ENCODE measurements around the gene GCNT3. TPM values are rescaled to one million over a fixed set of nuclear protein-coding genes. Genes with fewer than 3 reads are reported as not detected.
"Not testable (repeated sequence)": the region's sequence is repeated elsewhere in the genome, so short reads cannot be mapped to it uniquely, and the experiment has no call there.

GCNT3 gene
- total RNA-seq, 1 donor from 2014 or later: not detected

DNA sequence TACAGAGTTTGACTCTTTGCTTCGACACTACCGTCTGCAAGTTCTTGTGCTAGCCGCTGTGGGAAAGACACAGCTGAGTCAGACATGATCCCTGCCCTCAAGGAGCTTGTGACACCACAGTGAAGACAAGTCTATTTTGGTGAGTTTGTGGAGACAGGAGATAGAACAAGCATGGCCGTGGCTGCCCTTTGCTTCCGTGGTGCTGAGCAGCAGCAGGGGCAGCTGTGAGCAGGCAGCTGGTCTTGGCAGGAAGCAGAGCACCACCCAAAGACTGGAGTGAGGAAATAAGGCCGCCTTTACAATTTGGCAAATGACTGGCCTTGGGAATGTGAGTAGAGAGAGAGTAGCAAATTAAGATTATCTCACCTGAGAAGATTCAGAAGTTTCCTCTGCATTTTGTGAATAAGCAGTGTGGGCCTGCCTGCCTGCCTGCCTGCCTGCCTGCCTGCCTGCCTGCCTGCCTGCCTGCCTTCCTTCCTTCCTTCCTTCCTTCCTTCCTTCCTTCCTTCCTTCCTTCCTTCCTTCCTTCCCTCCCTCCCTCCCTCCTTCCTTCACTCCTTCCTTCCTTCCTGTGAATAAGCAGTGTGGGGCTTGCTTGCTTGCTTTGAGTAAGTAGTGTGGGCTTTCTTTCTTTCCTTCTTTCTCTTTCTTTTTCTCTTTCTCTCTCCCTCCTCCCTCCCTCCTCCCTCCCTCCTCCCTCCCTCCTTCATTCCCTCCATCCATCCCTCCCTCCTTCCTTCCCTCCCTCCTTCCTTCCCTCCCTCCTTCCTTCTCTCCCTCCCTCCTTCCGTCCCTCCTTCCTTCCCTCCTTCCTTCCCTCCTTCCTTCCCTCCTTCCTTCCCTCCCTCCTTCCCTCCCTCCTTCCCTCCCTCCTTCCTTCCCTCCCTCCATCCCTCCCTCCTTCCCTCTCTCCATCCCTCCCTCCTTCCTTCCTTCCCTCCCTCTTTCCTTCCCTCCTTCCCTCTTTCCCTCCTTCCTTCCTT lies 1.6 kb upstream of the GCNT3 start:
- DNase-seq (ENCODE audit: low spot score): no peak
- intact Hi-C loops (cut with DNase I): loop anchor here (5.0 kb wide), 1 partner anchor 1812 kb away; no protein-coding TSS in a partner anchor

DNA sequence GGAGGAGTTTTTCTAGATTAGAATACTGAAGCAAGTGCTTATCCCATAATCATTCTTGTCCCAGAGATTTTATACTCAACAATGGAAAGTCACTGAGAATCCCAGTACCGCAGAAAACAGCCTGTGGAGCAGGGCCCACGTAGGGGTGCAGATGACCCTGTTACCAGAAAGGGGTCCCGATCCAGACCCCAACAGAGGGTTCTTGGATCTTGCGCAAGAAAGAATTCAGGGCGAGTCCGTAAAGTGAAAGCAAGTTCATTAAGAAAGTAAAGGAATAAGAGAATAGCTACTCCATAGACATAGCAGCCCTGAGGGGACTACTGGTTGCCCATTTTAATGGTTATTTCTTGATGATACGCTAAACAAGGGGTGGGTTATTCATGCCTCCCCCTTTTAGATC lies 2.6 kb downstream of the GCNT3 start:
- intact Hi-C loops (cut with DNase I): no loop called here
- no peak for DNase-seq (ENCODE audit: low spot score)
- ATAC-seq: no peak

More for the DNA sequence above, 1.6 kb upstream of the GCNT3 start:
- ATAC-seq: no peak

DNA sequence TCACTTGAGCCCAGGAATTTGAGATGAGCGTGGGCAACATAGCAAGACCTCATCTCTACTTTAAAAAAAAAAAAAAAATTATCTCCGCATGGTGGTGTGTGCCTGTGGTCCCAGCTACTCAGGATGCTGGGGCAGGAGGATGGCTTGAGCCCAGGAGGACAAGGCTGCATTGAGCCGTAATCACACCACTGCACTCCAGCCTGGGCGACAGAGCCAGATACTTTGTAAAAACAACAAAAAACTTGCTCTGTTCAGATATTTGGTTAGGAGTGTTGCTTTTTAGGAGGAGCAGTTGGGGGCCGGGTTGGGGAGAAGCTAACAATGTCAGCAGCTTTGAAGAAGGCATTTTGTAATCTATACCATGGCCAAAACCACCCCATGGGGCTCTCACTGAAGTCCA lies 4.1 kb downstream of the GCNT3 start:
- DNase-seq (ENCODE audit: low spot score): no peak
- intact Hi-C loops (cut with DNase I): no loop called here
- ATAC-seq: no peak

DNA sequence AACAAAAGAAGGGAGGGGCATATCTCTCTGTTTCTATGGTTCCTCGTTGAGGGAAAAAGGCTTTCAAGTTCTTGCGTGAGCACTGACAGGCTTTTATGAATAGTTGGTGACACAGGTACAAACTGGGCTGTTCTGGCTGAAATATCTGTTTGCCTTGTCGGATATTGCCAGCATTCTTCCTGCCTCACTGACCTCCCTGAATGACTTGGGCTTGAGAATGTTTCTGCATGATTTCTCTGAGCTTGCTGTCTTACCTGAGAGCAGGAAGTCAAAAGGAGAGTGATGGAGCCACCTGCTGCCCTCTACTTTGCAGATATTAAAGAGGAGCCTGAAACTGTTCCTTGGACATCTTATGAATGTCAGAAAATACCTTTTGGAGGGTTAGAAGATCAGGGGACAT lies 4.8 kb downstream of the GCNT3 start:
- intact Hi-C loops (cut with DNase I): no loop called here
- ATAC-seq (no peak), DNase-seq (ENCODE audit: low spot score) (no peak)

DNA sequence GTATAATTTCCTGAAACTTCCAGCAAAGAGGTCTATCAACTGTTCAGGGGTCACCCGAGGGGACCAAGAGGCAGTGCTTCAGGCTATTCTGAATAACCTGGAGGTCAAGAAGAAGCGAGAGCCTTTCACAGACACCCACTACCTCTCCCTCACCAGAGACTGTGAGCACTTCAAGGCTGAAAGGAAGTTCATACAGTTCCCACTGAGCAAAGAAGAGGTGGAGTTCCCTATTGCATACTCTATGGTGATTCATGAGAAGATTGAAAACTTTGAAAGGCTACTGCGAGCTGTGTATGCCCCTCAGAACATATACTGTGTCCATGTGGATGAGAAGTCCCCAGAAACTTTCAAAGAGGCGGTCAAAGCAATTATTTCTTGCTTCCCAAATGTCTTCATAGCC lies 6.8 kb downstream of the GCNT3 start:
- intact Hi-C loops (cut with DNase I): no loop called here
- DNase-seq (ENCODE audit: low spot score) (no peak), ATAC-seq (no peak)

DNA sequence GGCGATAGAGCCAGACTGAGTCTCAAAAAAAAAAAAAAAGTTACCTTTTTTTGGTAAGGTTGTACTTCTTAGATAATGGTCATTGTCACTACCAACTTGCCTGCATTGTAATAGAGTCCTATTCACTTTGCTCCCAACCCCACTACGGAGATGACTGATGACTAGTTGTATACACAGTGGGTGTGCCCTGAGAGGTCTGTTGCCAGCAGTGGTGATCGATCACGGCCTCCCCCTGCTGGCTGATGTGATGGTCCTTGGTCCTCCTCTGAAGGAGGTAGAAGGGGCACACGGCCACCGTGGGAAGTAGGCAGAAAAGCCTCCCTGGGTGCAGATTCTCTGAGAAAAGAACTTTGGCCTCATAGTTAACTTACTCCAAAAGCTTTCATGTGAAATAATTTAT lies 10.7 kb downstream of the GCNT3 start:
- intact Hi-C loops (cut with DNase I): no loop called here
- DNase-seq (ENCODE audit: low spot score) (no peak), ATAC-seq (no peak)

DNA sequence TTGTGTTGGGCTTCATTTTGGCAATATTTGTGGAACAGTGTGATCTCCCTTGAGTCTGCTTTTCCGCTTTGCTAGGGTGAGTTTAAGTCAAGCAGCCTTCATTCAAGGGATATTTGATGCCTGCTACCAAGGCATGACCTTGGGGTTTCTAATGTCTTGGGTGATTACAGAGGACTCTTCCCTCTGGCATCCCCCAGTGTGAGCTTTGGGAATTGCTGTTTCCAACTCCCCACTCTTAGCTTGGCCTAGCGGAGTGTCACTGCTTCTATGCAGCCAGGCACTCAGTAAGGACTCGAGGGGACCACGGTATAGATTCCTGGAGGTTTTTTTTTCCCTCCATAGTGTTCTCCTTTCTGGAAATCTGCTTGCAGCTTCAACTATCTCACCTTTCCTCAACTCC lies 21.1 kb downstream of the GCNT3 start:
- intact Hi-C loops (cut with DNase I): no loop called here
- DNase-seq (ENCODE audit: low spot score) (no peak), ATAC-seq (no peak)

DNA sequence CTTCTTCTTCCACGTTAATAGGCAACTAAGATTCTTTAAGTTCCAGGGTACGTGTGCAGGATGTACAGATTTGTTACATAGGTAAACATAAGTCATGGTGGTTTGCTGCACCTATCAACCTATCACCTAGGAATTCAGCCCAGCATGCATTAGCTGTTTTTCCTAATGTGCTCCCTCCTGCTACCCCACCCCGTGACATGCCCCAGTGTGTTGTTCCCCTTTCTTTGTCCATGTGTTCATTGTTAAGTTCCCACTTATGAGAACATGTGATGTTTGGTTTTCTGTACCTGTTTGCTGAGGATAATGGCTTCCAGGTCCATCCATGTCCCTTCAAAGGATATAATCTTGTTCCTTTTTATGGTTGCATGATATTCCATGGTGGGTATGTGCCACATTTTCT lies 24.6 kb downstream of the GCNT3 start:
- intact Hi-C loops (cut with DNase I): no loop called here
- ATAC-seq: no peak

DNA sequence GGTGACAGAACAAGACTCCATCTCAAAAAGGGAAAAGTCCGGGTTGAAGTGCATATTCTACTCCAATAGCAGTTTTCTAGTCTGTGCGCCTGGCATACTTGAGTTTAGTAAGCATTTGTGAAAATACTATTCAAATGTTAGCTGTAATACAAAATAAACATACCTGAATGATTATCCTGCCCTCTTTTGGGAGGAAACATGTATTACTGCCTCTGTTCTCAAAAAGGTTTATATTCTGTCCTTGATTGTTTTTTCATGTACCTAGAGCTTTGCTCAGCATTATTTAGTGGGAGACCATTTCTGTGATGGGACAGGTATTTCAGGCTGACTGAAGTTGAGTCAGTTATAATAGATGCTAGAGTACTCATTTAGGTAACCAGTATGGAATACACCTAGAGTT lies 25.9 kb downstream of the GCNT3 start:
- intact Hi-C loops (cut with DNase I); DNase-seq (ENCODE audit: low spot score); ATAC-seq: not testable (repeated sequence)

More for the DNA sequence above, 24.6 kb downstream of the GCNT3 start:
- no peak for DNase-seq (ENCODE audit: low spot score)

DNA sequence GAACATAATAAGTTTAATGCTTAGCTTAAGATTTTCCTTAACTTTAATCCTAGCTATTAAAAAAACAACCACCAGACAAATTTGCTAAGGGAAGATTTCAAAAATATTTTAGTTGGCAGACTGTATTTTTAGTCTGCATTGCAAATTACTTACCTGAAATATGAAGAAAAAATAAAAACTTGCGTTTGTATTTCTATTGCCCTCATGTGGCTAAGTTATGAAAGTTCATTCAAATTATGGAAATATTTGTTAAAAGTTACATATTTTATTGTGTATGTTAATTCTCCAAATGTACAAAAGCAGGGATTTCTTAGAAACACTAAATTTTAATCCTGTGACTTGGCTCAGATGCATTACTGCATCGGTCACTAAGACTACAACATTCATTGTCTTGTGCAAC lies 30.8 kb downstream of the GCNT3 start:
- intact Hi-C loops (cut with DNase I): no loop called here
- DNase-seq (ENCODE audit: low spot score) (no peak), ATAC-seq (no peak)

DNA sequence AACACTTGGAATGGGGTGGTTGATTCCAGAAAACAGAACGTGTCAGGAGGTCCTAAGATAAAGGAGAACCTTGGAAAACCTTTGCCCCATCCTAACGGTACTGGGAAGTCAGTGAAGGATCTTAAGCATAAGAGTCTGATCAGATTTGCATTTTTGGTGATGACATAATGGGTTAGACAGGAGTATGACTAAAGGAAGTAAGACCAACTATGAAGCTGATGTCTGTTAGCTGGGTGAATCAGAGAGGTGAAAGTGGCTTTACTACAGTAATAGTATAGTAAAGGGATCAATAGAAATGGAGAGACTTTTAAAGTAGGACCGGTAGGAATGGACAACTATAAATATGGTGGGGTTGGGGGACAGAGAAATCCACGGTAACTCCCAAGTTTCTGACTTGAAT lies 33.2 kb downstream of the GCNT3 start:
- intact Hi-C loops (cut with DNase I): no loop called here
- no peak for ATAC-seq
- DNase-seq (ENCODE audit: low spot score): no peak

DNA sequence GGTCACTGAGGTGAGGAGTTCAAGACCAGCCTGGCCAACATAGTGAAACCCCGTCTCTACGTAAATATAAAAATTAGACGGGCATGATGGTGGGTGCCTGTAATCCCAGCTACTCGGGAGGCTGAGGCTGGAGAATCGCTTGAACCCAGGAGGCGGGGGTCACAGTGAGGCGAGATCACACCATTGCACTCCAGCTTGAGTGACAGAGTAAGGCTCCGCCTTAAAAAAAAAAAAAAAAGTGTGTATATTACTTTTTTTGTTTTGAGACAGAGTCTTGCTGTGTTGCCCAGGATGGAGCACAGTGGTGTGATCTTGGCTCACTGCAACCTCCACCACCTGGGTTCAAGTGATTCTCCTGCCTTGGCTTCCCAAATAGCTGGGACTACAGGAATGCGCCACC lies 34.2 kb downstream of the GCNT3 start:
- DNase-seq (ENCODE audit: low spot score); intact Hi-C loops (cut with DNase I); ATAC-seq: not testable (repeated sequence)

DNA sequence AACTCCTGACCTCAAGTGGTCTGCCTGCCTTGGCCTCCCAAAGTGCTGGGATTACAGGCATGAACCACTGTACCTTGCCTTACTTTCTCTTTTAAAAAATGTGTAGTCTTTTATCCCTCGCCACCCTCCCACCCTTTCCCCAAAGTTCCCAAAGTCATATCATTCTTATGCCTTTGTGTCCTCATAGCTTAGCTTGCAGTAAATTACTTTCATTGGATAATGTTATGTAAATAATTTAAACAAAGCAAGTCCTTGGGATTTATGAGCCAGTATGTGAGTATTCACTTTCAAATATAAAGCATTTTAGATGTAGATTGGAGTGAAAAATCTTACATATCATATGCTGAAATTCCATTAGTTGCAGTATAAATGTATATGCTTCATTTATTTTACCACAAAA lies 34.7 kb downstream of the GCNT3 start:
- no peak for ATAC-seq
- intact Hi-C loops (cut with DNase I): no loop called here
- no peak for DNase-seq (ENCODE audit: low spot score)

DNA sequence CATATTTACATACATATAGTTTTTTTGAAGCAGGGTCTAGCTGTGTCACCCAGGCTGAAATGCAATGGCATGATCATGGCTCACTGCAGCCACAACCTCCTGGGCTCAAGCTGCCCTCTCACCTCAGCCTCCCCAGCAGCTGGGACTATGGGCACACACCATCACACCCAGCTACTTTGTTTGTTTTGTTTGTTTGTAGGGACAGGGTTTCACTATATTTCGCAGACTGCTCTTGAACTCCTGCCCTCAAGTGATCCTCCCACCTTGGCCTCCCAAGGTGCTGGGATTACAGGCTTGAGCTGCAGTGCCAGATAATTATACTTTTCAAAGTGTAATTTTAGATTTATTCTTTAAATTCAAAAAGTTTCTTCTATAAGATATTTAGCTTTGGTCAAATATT lies 35.5 kb downstream of the GCNT3 start:
- ATAC-seq (no peak), DNase-seq (ENCODE audit: low spot score) (no peak)
- intact Hi-C loops (cut with DNase I): no loop called here

DNA sequence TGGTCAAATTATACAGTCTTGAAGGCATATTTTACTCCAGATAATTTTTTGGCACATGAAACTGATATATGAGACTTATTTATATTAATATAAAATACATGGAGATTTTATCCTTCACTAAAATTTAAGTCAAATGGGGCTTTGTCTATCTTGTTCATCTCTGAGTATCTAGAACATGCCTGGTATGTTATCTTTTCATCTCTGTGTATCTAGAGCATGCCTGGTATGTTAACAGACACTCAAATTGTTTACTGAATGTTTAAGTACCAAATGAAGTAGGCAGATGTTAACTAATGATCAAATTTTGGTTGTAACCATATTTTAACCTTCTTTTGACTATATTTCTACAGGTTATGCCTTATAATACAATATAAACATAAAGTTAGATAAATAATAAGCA lies 38.0 kb downstream of the GCNT3 start:
- DNase-seq (ENCODE audit: low spot score): no peak
- intact Hi-C loops (cut with DNase I): no loop called here
- ATAC-seq: no peak

DNA sequence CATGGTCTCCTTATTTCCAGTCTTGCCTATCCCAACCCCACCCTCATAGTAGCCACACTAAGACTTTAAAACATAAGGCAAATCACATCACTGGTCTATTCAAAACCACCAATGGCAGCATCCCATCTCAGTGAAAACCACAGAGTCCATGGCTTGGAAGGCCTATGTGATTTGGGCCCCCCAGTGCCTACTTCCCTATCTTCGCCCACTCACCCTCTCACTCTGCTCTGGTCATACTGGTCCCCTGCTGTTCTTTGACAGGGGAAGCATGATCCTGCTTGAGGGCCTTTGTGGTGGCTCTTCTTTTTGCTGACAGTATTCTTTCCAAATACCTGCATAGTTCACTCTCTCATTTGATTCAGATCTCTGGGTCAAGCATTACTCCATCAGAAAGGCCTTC lies 42.5 kb downstream of the GCNT3 start:
- DNase-seq (ENCODE audit: low spot score) (no peak), ATAC-seq (no peak)
- intact Hi-C loops (cut with DNase I): no loop called here

DNA sequence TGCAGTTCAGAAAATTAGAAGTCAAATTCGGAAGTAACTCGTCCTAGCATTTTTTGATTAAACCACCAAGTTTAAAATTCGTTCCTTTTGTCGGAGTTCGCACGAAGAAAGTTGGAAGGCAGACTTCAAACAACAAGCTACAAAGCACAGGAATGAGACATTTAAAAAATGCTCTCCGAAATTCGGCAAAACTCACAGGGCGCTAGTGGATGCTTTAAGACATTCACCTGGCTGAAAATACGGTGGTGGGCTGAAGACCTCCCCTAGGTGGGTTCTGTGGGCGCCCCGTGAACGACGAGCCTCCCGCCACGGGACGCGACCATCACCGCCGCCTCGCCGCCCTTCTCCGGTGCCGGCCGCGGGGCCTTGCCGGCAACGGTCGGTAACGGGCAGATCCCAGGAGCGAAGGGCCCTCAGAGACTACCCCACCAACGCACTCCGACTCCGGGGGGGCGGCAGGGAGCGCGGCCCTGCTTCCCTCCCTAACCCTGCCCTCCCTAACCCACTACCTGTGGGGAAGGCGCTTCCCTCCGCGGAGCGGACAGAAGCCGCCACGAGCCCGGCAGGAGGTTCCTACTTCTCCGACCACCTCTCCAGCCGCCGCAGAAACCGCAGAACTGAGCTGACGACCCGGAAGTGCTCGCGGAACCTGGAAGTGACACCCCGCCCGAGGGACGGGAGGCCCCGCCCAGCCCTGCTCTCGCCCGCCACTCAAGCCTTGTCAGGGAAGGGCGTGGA lies 45.5 kb downstream of the GCNT3 start, which contains the start of gene GTF2A2:
GTF2A2 (minus strand) TSS at position 619 of the 738 bp plus-strand sequence. CDS start 5,238 bp downstream, outside the sequence.
- intact Hi-C loops (cut with DNase I): no loop called here
- DNase-seq (ENCODE audit: low spot score) (peak; percentile 96), ATAC-seq (peak; percentile 100)

DNA sequence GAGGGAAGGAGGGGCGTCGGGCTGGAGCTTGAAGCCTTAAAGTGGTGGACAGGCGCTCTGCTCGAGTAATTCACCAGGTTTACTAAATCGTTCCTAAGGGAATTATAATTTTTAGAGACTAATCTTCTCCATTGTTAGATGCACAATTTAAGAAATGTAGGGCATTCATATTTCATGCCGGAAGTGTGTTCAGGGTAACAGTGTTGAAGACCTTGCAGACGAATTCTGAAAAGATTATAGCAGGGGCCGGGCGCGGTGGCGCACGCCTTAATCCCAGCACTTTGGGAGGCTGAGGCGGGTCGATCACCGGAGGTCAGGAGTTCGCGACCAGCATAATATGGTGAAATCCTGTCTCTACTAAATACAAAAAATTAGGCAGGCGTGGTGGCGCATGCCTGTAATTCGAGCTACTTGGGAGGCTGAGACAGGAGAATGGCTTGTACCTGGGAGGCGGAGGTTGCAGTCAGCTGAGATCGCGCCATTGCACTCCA lies 46.1 kb downstream of the GCNT3 start:
- DNase-seq (ENCODE audit: low spot score) (no peak), ATAC-seq (peak; percentile 42)
- intact Hi-C loops (cut with DNase I): loop anchor here (2.0 kb wide), 1 partner anchor 27 kb away; no protein-coding TSS in a partner anchor

DNA sequence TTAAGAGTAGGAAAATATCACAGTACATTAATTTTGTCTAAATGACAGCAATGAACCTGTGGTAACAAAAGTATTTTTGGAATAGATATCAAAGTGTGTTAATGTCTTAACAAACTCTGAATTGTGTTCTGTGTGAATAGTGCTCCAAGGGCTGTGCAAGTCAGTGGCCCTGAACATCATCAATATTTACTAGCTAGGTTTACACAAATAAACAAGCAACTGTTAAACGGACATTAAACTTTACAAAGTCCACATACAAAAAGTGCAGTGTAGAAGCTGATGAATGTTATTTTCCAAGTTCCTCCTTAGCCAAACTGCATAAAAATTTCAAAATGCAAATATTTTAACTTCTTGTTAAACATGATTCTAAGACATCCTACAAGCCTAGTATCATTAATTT lies 47.8 kb downstream of the GCNT3 start:
- intact Hi-C loops (cut with DNase I): loop anchor here (2.0 kb wide), 1 partner anchor 25 kb away; no protein-coding TSS in a partner anchor
- DNase-seq (ENCODE audit: low spot score): no peak
- no peak for ATAC-seq

DNA sequence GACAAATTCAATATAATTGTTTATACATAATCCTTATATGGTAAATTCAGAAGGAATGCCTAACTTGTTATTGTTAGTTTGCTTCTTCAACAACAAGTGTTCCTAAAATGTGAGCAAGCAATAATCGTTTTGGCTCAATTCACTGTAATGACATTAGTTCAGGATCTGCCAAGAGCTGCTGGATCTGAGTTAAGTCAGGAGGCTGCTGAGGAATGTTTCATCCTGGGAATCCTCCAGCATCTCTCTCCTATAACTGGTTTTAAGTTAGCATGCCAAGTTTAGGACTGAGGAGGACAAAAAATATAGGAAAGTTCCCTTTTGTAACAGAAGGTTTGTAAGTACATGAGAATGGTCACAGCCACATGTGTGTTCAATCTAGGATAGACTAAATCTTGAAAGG lies 50.7 kb downstream of the GCNT3 start:
- ATAC-seq (no peak), DNase-seq (ENCODE audit: low spot score) (no peak)
- intact Hi-C loops (cut with DNase I): no loop called here

Measured in sciatic nerve (tissue), 2 donors.